Measurements from ENCODE around the gene GBA3. TPM values are rescaled to one million over a fixed set of nuclear protein-coding genes. Genes with fewer than 3 reads are reported as not detected.

The GBA3 gene
- total and polyA plus RNA-seq, 2 experiments from 2014 or later = not detected

DNA sequence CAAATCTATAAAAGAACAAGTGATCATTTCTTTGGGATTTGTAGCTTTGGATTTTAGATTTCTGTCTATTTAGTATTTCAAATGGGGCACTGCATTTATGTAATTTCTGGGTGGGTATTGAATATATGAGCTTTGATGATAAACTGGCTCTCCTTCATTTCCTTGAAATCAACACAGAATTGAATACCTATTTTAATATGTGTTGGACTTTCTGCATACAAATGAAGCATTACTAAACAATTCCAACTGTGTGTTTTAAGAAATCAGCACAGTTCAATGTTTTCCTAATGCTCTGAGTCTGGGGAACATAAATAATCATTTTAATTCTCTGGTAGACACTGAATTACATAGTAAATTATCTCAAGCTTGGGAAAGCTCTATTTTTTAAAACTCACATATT lies 42.0 kb upstream of the GBA3 start (continued):
- TF ChIP-seq, protein P1, sequence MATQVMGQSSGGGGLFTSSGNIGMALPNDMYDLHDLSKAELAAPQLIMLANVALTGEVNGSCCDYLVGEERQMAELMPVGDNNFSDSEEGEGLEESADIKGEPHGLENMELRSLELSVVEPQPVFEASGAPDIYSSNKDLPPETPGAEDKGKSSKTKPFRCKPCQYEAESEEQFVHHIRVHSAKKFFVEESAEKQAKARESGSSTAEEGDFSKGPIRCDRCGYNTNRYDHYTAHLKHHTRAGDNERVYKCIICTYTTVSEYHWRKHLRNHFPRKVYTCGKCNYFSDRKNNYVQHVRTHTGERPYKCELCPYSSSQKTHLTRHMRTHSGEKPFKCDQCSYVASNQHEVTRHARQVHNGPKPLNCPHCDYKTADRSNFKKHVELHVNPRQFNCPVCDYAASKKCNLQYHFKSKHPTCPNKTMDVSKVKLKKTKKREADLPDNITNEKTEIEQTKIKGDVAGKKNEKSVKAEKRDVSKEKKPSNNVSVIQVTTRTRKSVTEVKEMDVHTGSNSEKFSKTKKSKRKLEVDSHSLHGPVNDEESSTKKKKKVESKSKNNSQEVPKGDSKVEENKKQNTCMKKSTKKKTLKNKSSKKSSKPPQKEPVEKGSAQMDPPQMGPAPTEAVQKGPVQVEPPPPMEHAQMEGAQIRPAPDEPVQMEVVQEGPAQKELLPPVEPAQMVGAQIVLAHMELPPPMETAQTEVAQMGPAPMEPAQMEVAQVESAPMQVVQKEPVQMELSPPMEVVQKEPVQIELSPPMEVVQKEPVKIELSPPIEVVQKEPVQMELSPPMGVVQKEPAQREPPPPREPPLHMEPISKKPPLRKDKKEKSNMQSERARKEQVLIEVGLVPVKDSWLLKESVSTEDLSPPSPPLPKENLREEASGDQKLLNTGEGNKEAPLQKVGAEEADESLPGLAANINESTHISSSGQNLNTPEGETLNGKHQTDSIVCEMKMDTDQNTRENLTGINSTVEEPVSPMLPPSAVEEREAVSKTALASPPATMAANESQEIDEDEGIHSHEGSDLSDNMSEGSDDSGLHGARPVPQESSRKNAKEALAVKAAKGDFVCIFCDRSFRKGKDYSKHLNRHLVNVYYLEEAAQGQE (IDR thresholded peaks at IDR 0.05; ENCODE audit: unreplicated experiment) = no peak
- TF ChIP-seq POLR2AphosphoS5 (IDR thresholded peaks at IDR 0.05; ENCODE audit: low read depth) (no peak), CREB1 (CRISPR knock-in tag; IDR thresholded peaks at IDR 0.05; ENCODE audit: low read depth) (no peak)
- TF ChIP-seq, protein P2, sequence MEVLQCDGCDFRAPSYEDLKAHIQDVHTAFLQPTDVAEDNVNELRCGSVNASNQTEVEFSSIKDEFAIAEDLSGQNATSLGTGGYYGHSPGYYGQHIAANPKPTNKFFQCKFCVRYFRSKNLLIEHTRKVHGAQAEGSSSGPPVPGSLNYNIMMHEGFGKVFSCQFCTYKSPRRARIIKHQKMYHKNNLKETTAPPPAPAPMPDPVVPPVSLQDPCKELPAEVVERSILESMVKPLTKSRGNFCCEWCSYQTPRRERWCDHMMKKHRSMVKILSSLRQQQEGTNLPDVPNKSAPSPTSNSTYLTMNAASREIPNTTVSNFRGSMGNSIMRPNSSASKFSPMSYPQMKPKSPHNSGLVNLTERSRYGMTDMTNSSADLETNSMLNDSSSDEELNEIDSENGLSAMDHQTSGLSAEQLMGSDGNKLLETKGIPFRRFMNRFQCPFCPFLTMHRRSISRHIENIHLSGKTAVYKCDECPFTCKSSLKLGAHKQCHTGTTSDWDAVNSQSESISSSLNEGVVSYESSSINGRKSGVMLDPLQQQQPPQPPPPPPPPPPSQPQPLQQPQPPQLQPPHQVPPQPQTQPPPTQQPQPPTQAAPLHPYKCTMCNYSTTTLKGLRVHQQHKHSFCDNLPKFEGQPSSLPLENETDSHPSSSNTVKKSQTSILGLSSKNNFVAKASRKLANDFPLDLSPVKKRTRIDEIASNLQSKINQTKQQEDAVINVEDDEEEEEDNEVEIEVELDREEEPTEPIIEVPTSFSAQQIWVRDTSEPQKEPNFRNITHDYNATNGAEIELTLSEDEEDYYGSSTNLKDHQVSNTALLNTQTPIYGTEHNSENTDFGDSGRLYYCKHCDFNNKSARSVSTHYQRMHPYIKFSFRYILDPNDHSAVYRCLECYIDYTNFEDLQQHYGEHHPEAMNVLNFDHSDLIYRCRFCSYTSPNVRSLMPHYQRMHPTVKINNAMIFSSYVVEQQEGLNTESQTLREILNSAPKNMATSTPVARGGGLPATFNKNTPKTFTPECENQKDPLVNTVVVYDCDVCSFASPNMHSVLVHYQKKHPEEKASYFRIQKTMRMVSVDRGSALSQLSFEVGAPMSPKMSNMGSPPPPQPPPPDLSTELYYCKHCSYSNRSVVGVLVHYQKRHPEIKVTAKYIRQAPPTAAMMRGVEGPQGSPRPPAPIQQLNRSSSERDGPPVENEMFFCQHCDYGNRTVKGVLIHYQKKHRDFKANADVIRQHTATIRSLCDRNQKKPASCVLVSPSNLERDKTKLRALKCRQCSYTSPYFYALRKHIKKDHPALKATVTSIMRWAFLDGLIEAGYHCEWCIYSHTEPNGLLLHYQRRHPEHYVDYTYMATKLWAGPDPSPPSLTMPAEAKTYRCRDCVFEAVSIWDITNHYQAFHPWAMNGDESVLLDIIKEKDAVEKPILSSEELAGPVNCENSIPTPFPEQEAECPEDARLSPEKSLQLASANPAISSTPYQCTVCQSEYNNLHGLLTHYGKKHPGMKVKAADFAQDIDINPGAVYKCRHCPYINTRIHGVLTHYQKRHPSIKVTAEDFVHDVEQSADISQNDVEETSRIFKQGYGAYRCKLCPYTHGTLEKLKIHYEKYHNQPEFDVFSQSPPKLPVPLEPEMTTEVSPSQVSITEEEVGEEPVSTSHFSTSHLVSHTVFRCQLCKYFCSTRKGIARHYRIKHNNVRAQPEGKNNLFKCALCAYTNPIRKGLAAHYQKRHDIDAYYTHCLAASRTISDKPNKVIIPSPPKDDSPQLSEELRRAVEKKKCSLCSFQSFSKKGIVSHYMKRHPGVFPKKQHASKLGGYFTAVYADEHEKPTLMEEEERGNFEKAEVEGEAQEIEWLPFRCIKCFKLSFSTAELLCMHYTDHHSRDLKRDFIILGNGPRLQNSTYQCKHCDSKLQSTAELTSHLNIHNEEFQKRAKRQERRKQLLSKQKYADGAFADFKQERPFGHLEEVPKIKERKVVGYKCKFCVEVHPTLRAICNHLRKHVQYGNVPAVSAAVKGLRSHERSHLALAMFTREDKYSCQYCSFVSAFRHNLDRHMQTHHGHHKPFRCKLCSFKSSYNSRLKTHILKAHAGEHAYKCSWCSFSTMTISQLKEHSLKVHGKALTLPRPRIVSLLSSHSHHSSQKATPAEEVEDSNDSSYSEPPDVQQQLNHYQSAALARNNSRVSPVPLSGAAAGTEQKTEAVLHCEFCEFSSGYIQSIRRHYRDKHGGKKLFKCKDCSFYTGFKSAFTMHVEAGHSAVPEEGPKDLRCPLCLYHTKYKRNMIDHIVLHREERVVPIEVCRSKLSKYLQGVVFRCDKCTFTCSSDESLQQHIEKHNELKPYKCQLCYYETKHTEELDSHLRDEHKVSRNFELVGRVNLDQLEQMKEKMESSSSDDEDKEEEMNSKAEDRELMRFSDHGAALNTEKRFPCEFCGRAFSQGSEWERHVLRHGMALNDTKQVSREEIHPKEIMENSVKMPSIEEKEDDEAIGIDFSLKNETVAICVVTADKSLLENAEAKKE (CRISPR knock-in tag; IDR thresholded peaks at IDR 0.05) = no peak

DNA sequence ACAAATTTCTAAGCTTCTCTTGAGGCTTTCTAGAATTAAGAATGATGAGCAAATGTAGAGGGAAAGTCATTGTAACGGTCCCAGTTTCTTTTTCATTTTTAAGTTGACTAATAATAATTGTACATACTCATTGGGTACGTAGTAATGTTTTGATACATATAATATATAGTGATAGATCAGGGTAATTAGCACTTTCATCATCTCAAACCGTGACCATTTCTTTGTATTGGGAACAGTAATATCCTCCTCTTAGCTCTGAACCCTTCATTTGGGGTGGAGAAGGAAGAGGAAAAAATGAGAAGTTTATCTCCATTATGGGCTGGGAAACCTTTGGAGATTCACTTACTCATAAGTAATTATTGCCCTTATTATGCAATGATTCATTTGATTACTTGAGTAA lies 39.0 kb upstream of the GBA3 start:
- ATAC-seq (no peak), DNase-seq (ENCODE audit: low spot score) (no peak)
- H4K20me1 ChIP-seq (replicated peaks; ENCODE audit: insufficient read depth) = no peaks in the 10 kb centered on the region; the same call in 1 of the 2 replicates
- H3K9me2 ChIP-seq (ENCODE audit: insufficient read depth) = no peaks in the 10 kb centered on the region
- Mint-ChIP-seq H3K4me1 (no peaks in the 10 kb centered on the region), H3K4me3 (no peak overlapping the region), H3K27ac (no peak overlapping the region), H3K36me3 (ENCODE audit: low read depth) (no peaks in the 10 kb centered on the region), H3K9me3 (no peaks in the 10 kb centered on the region; the same call in 2 of the 3 replicates), H3K27me3 (ENCODE audit: insufficient read depth, low read depth, poor library complexity) (no peaks in the 10 kb centered on the region)
- H3K36me3 ChIP-seq (ENCODE audit: insufficient read depth) = no peaks in the 10 kb centered on the region
- no peaks in the 10 kb centered on the region for H3K27me3 ChIP-seq (ENCODE audit: insufficient read depth)
- H3K79me2 ChIP-seq (replicated peaks; ENCODE audit: insufficient read depth) = no peaks in the 10 kb centered on the region
- no peak overlapping the region for H2AFZ ChIP-seq
- H3K4me2 ChIP-seq = no peak overlapping the region
- no peaks in the 10 kb centered on the region for H3F3A ChIP-seq (replicated peaks; ENCODE audit: low read depth)
- H3K4me3 ChIP-seq = no peak overlapping the region
- no peak overlapping the region for H3K27ac ChIP-seq (ENCODE audit: low read depth)
- H3K4me1 ChIP-seq (ENCODE audit: insufficient read depth) = no peaks in the 10 kb centered on the region
- TF ChIP-seq, protein P3, sequence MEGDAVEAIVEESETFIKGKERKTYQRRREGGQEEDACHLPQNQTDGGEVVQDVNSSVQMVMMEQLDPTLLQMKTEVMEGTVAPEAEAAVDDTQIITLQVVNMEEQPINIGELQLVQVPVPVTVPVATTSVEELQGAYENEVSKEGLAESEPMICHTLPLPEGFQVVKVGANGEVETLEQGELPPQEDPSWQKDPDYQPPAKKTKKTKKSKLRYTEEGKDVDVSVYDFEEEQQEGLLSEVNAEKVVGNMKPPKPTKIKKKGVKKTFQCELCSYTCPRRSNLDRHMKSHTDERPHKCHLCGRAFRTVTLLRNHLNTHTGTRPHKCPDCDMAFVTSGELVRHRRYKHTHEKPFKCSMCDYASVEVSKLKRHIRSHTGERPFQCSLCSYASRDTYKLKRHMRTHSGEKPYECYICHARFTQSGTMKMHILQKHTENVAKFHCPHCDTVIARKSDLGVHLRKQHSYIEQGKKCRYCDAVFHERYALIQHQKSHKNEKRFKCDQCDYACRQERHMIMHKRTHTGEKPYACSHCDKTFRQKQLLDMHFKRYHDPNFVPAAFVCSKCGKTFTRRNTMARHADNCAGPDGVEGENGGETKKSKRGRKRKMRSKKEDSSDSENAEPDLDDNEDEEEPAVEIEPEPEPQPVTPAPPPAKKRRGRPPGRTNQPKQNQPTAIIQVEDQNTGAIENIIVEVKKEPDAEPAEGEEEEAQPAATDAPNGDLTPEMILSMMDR (conservative IDR thresholded peaks at IDR 0.05; ENCODE audit: low read depth in 2 of 2) = no peak
- TF ChIP-seq, protein P4, sequence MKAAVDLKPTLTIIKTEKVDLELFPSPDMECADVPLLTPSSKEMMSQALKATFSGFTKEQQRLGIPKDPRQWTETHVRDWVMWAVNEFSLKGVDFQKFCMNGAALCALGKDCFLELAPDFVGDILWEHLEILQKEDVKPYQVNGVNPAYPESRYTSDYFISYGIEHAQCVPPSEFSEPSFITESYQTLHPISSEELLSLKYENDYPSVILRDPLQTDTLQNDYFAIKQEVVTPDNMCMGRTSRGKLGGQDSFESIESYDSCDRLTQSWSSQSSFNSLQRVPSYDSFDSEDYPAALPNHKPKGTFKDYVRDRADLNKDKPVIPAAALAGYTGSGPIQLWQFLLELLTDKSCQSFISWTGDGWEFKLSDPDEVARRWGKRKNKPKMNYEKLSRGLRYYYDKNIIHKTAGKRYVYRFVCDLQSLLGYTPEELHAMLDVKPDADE (IDR thresholded peaks at IDR 0.05) = no peak
- TF ChIP-seq EZH2 (IDR thresholded peaks at IDR 0.05; ENCODE audit: low read depth, unreplicated experiment) = no peak
- no peak for TF ChIP-seq ZNF331 (CRISPR knock-in tag; IDR thresholded peaks at IDR 0.05; ENCODE audit: low read depth)
- TF ChIP-seq, protein P1 (IDR thresholded peaks at IDR 0.05; ENCODE audit: unreplicated experiment) = no peak
